HG03025 (cell line): ENCODE data around the gene LBR.
A peak's percentile ranks its signal among the peaks of the same experiment; 100 is the strongest.
"Not testable (repeated sequence)": the region's sequence is repeated elsewhere in the genome, so short reads cannot be mapped to it uniquely, and the experiment has no call there.

Experiments used
- ATAC-seq: cut with Tn5 transposase; IDR thresholded peaks from one replicate; pipeline ENCODE4 v1.9.1; 2021; ENCODE audit warnings: mild to moderate bottlenecking, moderate library complexity; ENCODE audit not compliant: unreplicated experiment, low FRiP score

LBR gene

GRCh38 chr1:225427235-225428067, at the start of gene LBR:
LBR (minus strand) TSS chr1:225428038; CDS start chr1:225424075, 3,963 bp downstream.
- ATAC-seq, result peak; percentile 26

- no peak for ATAC-seq
These were observed 49.6 kb upstream of the LBR start for GRCh38 chr1:225477296-225477911.

- no peak for ATAC-seq
These were observed 48.7 kb upstream of the LBR start for GRCh38 chr1:225476538-225476988.

GRCh38 chr1:225476100-225476511, 48.3 kb upstream of the LBR start:
- ATAC-seq, result no peak

GRCh38 chr1:225474986-225475820, 47.4 kb upstream of the LBR start:
- ATAC-seq, result peak; percentile 46

- no peak for ATAC-seq
These were observed 46.7 kb upstream of the LBR start for GRCh38 chr1:225474439-225474985.

GRCh38 chr1:225473676-225474438, 46.0 kb upstream of the LBR start:
- not testable (repeated sequence) for ATAC-seq

- ATAC-seq, result not testable (repeated sequence)
These were observed 45.4 kb upstream of the LBR start for GRCh38 chr1:225473266-225473665.

GRCh38 chr1:225471453-225472301, 43.8 kb upstream of the LBR start:
- ATAC-seq, result no peak

- ATAC-seq, result no peak
These were observed 43.2 kb upstream of the LBR start for GRCh38 chr1:225471109-225471452.

GRCh38 chr1:225470211-225471108, 42.6 kb upstream of the LBR start:
- no peak for ATAC-seq

- no peak for ATAC-seq
These were observed 41.2 kb upstream of the LBR start for GRCh38 chr1:225469051-225469450.

GRCh38 chr1:225468270-225469020, 40.6 kb upstream of the LBR start:
- ATAC-seq, result peak; percentile 22

- ATAC-seq, result peak; percentile 93
These were observed 39.6 kb upstream of the LBR start for GRCh38 chr1:225467193-225468020.

GRCh38 chr1:225466848-225467192, 39.0 kb upstream of the LBR start:
- no peak for ATAC-seq

- no peak for ATAC-seq
These were observed 38.1 kb upstream of the LBR start for GRCh38 chr1:225465793-225466517.
